BJ (cell line): ENCODE measurements around the gene LRRTM1. TPM values are rescaled to one million over a fixed set of nuclear protein-coding genes. Genes with fewer than 3 reads are reported as not detected.

ENCODE experiments used
- CTCF ChIA-PET: fragments of 350-600 bp; formaldehyde crosslinking; extraction: SDS; loops from one replicate; lab custom pipeline; 2021; ENCODE audit warnings: antibody characterized with exemption, inconsistent platforms; lab: Yijun Ruan, JAX
- POLR2A ChIA-PET: fragments of 300-600 bp; sonication (Branson Sonifier 250); formaldehyde crosslinking; extraction: SDS; loops from one replicate; lab custom pipeline; 2021; ENCODE audit warnings: antibody characterized with exemption; lab: Charles Lee
- DNase-seq: peaks from one replicate; pipeline ENCODE4 v3.0.0-alpha.2; 2011; ENCODE audit warnings: low read depth
- H3K27me3 ChIP-seq: 2 replicates; pipeline ENCODE4 v1.6.0; 2011; ENCODE audit warnings: low read length; ENCODE audit not compliant: control insufficient read depth, insufficient read depth
- H3K36me3 ChIP-seq: 2 replicates; pipeline ENCODE4 v1.5.1; 2011; ENCODE audit warnings: low read length; ENCODE audit not compliant: control insufficient read depth, insufficient read depth
- H3K4me3 ChIP-seq: 2 replicates; pipeline ENCODE4 v1.5.1; 2011; ENCODE audit warnings: low read depth, mild to moderate bottlenecking, control low read depth, low read length
- polyA plus RNA-seq: library from polyadenylated mRNA; depleted of rRNA; stranded (reverse); fragments of >200 nt; gene quantifications from 2 replicates; pipeline ENCODE4 v1.2.3, GENCODE V29; 2011
- TF ChIP-seq, protein P1 (sequence below): IDR thresholded peaks from 2 replicates; pipeline ENCODE4 v1.5.1; 2011; ENCODE audit warnings: low read depth, mild to moderate bottlenecking, control low read depth, inconsistent platforms, low read length, moderate library complexity; ENCODE audit not compliant: insufficient read depth

The LRRTM1 gene
- polyA plus RNA-seq, 1 experiment: not detected

DNA sequence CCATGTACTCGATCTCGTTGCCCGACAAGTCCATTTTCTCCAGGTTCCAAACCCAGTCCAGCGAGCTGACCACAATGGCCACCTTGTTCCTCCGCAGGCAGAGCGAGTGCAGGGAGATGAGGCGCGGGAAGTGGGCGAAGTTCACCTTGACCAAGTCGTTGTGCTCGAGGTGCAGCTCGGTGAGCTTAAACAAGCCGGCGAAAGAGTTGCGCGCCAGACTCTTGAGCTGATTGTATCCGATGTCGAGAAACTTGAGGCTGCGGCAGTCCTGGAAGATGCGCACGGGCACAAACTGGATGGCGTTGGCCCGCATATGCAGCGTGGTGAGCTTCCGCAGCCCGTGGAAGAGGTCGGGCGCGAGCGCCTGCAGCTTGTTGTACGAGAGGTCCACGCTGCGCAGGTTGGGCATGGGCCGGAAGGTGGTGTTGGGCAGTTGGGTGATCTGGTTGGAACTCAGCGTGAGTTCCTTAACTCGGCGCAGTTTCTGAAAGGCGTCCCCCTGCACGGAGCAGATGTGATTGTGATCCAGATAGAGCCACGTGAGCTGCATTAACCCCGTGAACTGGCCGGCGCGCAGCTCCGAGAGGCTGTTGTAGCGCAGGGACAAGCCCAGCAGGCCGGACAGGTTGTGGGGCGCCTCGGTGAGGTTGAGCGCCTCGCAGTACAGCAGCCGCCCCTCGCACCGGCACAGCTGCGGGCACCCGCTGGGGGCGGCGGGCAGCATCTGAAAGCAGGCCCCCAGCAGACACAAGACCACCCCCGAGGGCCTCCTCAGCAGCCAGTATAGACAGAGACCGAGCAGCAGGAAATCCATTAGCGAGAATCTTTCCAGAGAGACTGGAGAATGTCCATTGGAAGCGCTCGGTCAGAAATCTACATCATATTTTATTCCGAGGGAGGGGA, 1.3 kb downstream of the LRRTM1 start:
- Histone ChIP-seq H3K27me3 (peaks cover 23% of the 10 kb centered on the region), H3K4me3 (no peak overlapping the region), H3K36me3 (no peaks in the 10 kb centered on the region)
- CTCF ChIA-PET: interaction anchor here (0.7 to 1.6 kb wide), 3 partner anchors 23 to 263 kb away, joined by 3 to 4 read pairs (median 3); no protein-coding TSS in a partner anchor
- TF ChIP-seq, protein P1, sequence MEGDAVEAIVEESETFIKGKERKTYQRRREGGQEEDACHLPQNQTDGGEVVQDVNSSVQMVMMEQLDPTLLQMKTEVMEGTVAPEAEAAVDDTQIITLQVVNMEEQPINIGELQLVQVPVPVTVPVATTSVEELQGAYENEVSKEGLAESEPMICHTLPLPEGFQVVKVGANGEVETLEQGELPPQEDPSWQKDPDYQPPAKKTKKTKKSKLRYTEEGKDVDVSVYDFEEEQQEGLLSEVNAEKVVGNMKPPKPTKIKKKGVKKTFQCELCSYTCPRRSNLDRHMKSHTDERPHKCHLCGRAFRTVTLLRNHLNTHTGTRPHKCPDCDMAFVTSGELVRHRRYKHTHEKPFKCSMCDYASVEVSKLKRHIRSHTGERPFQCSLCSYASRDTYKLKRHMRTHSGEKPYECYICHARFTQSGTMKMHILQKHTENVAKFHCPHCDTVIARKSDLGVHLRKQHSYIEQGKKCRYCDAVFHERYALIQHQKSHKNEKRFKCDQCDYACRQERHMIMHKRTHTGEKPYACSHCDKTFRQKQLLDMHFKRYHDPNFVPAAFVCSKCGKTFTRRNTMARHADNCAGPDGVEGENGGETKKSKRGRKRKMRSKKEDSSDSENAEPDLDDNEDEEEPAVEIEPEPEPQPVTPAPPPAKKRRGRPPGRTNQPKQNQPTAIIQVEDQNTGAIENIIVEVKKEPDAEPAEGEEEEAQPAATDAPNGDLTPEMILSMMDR: no peak
- DNase-seq: no peak
- POLR2A ChIA-PET: no interaction called here

DNA sequence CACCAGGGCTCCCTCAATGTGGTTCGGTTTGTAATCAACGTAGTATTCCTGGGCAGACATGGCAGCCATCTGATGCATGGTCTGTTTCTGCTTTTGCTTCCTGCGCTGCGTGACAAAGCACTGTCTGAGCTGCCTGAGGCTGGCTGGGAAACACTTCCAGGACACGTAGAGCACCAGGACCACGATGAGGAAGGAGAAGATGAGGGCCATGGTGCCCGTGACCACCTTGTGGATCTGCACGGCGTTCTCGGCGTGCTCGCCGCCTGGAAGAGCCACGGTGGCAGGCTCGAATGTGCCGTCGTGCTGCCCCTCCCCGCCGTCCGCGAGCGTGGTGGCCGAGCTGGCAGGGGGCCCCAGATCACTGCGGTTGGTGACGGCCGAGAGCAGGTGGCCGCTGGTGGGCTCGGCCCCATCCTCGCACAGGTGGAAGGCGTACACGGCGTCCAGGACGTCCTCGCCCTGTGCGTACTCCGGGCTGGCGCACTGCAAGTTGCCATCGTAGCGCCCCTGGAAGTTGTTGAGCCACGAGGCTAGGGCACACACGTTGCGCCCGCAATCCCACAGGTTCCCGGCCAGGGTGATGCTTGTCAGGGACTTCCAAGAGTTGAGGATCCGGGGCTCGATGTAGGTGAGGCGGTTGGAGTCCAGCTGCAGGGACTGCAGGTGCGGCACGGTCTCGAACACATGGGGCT, 2.1 kb downstream of the LRRTM1 start:
- ChIA-PET POLR2A (no interaction called here), CTCF (interaction anchor here (1.6 kb wide), 1 partner anchor 197 kb away, joined by 4 read pairs; no protein-coding TSS in a partner anchor)
- TF ChIP-seq, protein P1: no peak
- H3K36me3 ChIP-seq: no peaks in the 10 kb centered on the region
- DNase-seq: no peak
- H3K27me3 ChIP-seq: peaks cover 23% of the 10 kb centered on the region
- H3K4me3 ChIP-seq: no peak overlapping the region

DNA sequence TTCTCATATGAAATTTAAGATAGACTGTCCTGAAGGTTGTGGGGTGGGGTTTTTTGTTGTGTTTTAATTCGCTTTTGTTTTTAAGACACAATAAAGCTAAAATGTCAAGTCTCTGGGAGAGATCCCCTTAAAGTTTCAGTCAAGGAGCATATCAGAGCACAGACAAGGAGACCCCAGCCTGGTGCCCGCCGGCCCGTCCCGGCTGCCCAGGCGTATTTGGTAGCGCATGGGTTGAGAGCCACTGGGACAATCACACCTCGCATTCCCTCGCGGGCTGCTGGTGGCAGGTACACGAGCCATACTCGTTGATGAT, 2.6 kb downstream of the LRRTM1 start:
- ChIA-PET CTCF (interaction anchor here (1.1 kb wide), 1 partner anchor 16 kb away, joined by 3 read pairs; no protein-coding TSS in a partner anchor), POLR2A (no interaction called here)
- Histone ChIP-seq H3K27me3 (peaks cover 23% of the 10 kb centered on the region), H3K36me3 (no peaks in the 10 kb centered on the region), H3K4me3 (no peak overlapping the region)
- no peak for DNase-seq
- TF ChIP-seq, protein P1: no peak

DNA sequence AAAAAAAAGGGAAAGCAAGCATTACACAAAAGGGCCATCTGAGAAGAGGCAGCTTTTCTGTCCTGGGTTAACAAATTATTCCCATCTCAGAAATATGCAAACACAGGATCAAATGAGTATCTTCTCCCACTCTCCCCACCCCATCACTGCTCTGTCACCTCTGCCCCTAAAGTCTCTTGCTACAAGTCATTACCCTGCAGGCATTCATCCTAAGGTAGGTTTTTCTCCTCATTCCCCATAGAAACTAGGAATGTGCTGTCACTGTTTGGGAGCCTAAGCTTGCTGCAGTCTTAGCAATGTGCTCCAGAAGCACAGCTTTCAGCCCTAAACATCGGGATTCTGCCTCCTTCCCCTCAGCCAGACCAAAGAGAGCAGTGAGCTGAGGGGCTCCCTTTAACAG, 3.6 kb downstream of the LRRTM1 start:
- H3K4me3 ChIP-seq: no peak overlapping the region
- ChIA-PET POLR2A (no interaction called here), CTCF (interaction anchor here (1.0 to 1.1 kb wide), 2 partner anchors 17 to 62 kb away, joined by 3 read pairs; no protein-coding TSS in a partner anchor)
- H3K36me3 ChIP-seq: no peaks in the 10 kb centered on the region
- TF ChIP-seq, protein P1: no peak
- DNase-seq: no peak
- peaks cover 23% of the 10 kb centered on the region for H3K27me3 ChIP-seq

DNA sequence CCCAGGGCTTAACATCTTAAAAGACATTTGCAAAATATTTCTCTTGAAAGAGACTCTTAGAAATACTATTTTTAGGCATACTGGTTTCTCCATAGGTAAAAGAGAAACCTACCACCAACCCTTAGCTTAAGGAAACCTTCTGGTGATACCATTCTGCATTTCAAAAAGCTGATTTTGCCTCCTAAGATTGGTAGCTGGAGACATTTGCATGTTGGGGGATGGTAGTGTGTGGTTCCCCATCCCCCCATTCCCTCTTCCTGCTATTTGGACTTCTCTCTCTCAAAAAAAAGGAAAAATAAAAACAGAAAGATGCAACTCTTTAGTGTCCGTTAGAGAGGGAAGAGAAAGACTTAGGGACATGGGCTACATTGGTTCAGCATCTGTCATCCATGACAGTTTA, 4.2 kb downstream of the LRRTM1 start:
- DNase-seq: no peak
- Histone ChIP-seq H3K27me3 (peaks cover 23% of the 10 kb centered on the region), H3K36me3 (no peaks in the 10 kb centered on the region), H3K4me3 (no peak overlapping the region)
- ChIA-PET CTCF (interaction anchor here (1.0 kb wide), 1 partner anchor 61 kb away, joined by 3 read pairs; no protein-coding TSS in a partner anchor), POLR2A (no interaction called here)
- TF ChIP-seq, protein P1: no peak
